CD4-positive, CD25-positive, alpha-beta regulatory T cell (primary cell): ENCODE data around the gene HSPB6. TPM values are rescaled to one million over a fixed set of nuclear protein-coding genes. Genes with fewer than 3 reads are reported as not detected.

Source experiments
- ATAC-seq, 2 donors: fragments of 150-1000 bp; cut with Tn5 transposase; one replicate each; pipeline ENCODE4 v1.10.0; 2021; ENCODE audit warnings: low read depth in 2 of 2, moderate number of reproducible peaks in 2 of 2, moderate library complexity in 1 of 2
- DNase-seq, 3 donors: peaks; one replicate each; pipeline versions ENCODE4 v3.0.0 to v3.0.0-alpha.2; 2012 to 2022; ENCODE audit warnings: mixed read lengths in 1 of 3
- H3K27ac ChIP-seq: one replicate; pipeline ENCODE4 v1.7.0; 2013; ENCODE audit warnings: mild to moderate bottlenecking, low read length; ENCODE audit not compliant: insufficient read depth, poor library complexity, severe bottlenecking
- H3K27me3 ChIP-seq: one replicate; pipeline ENCODE4 v1.7.0; 2013; ENCODE audit warnings: low read length; ENCODE audit not compliant: control insufficient read depth, insufficient read depth
- H3K36me3 ChIP-seq: one replicate; pipeline ENCODE4 v1.7.0; 2013; ENCODE audit warnings: mild to moderate bottlenecking, low read length, moderate library complexity; ENCODE audit not compliant: control insufficient read depth, insufficient read depth
- H3K4me1 ChIP-seq: 2 replicates; pipeline ENCODE4 v1.7.0; 2013; ENCODE audit warnings: mild to moderate bottlenecking, low read length; ENCODE audit not compliant: insufficient read depth, control insufficient read depth, poor library complexity, severe bottlenecking
- H3K4me3 ChIP-seq: one replicate; pipeline ENCODE4 v1.7.0; 2013; ENCODE audit warnings: low read depth, mild to moderate bottlenecking, low read length, moderate library complexity
- H3K9me3 ChIP-seq, 2 experiments: 1 replicate in 1 of 2; 2 replicates in 1 of 2; pipeline ENCODE4 v1.7.0; 2013; ENCODE audit warnings: low read length in 2 of 2, mild to moderate bottlenecking in 1 of 2, moderate library complexity in 1 of 2; ENCODE audit not compliant: control insufficient read depth in 2 of 2
- H3K27ac Mint-ChIP-seq, 3 donors: one replicate each; pipeline ENCODE4 v1.8.0; 2020 to 2022; ENCODE audit warnings: mild to moderate bottlenecking in 3 of 3, mixed read lengths in 3 of 3, moderate library complexity in 2 of 3
- H3K27me3 Mint-ChIP-seq: one replicate; pipeline ENCODE4 v1.8.0; 2022; ENCODE audit warnings: mild to moderate bottlenecking, mixed read lengths
- H3K36me3 Mint-ChIP-seq: one replicate; pipeline ENCODE4 v1.8.0; 2020; ENCODE audit warnings: mixed read lengths
- H3K4me1 Mint-ChIP-seq, 4 donors: one replicate each; pipeline ENCODE4 v1.8.0; 2020 to 2022; ENCODE audit warnings: mixed read lengths in 4 of 4, mild to moderate bottlenecking in 1 of 4
- H3K4me3 Mint-ChIP-seq, 4 donors: one replicate each; pipeline ENCODE4 v1.8.0; 2020 to 2022; ENCODE audit warnings: mild to moderate bottlenecking in 4 of 4, mixed read lengths in 4 of 4, moderate library complexity in 3 of 4
- H3K9me3 Mint-ChIP-seq, 7 donors: one replicate each; pipeline ENCODE4 v1.8.0; 2020 to 2022; ENCODE audit warnings: mixed read lengths in 7 of 7, mild to moderate bottlenecking in 3 of 7, moderate library complexity in 2 of 7
- polyA plus RNA-seq, 4 donors: library from polyadenylated mRNA; unstranded; fragments of 300-500 nt; fragmentation: Illumina TruSeq; gene quantifications; one replicate each; pipeline ENCODE4 v1.2.3, GENCODE V29; 2021
- total RNA-seq: library from RNA; stranded (reverse); gene quantifications from one replicate; pipeline ENCODE4 v1.2.3, GENCODE V29; 2022

HSPB6 gene
- total and polyA plus RNA-seq, 5 donors from 2014 or later, result not detected

GRCh38 chr19:35745328-35746086 is 11.3 kb downstream of the HSPB6 start, which contains the start of the genes PSENEN and U2AF1L4:
PSENEN (plus strand) TSS chr19:35745651; CDS start chr19:35745931, 280 bp downstream.
U2AF1L4 (minus strand) TSS chr19:35745418; CDS start chr19:35745391, 27 bp downstream.
- peak within 1 kb of the TSS; percentile 88 for H3K4me3 ChIP-seq
- peaks cover 5 to 69% (median 35%) of the 10 kb centered on the region in 4 donors for H3K4me1 Mint-ChIP-seq
- H3K4me1 ChIP-seq, result peaks cover 66% of the 10 kb centered on the region
- H3K4me3 Mint-ChIP-seq, result peak within 1 kb of the TSS; percentile 90 to 98 (median 94)
- no peaks in the 10 kb centered on the region for H3K27me3 ChIP-seq
- H3K27ac ChIP-seq, result peak within 1 kb of the TSS; percentile 100
- H3K9me3 ChIP-seq, result no peaks in the 10 kb centered on the region
- DNase-seq (peak; percentile 97 to 100 (median 98)), ATAC-seq (peak; percentile 59)
- peaks cover 12% of the 10 kb centered on the region for H3K27me3 Mint-ChIP-seq
- H3K27ac Mint-ChIP-seq, result peak within 1 kb of the TSS; percentile 99 to 100 (median 100)
- H3K36me3 ChIP-seq, result no peaks in the 10 kb centered on the region
- H3K9me3 Mint-ChIP-seq, result no peaks in the 10 kb centered on the region
- H3K36me3 Mint-ChIP-seq, result peaks cover 9% of the 10 kb centered on the region

- no peaks in the 10 kb centered on the region for H3K27me3 ChIP-seq
- no peaks in the 10 kb centered on the region for H3K9me3 ChIP-seq
- peak; percentile 91 to 97 (median 96) for DNase-seq
- peak overlapping the region; percentile 99 to 100 (median 100) for H3K27ac Mint-ChIP-seq
- peak overlapping the region; percentile 90 to 98 (median 94) for H3K4me3 Mint-ChIP-seq
- peak; percentile 52 to 54 for ATAC-seq
- peaks cover 73% of the 10 kb centered on the region for H3K4me1 ChIP-seq
- H3K36me3 Mint-ChIP-seq, result peaks cover 9% of the 10 kb centered on the region
- peaks cover 12% of the 10 kb centered on the region for H3K27me3 Mint-ChIP-seq
- H3K36me3 ChIP-seq, result no peaks in the 10 kb centered on the region
- peak overlapping the region; percentile 88 for H3K4me3 ChIP-seq
- no peaks in the 10 kb centered on the region for H3K9me3 Mint-ChIP-seq
- H3K27ac ChIP-seq, result peak overlapping the region; percentile 100
- H3K4me1 Mint-ChIP-seq, result peaks cover 5 to 69% (median 37%) of the 10 kb centered on the region in 4 donors
These were observed 12.2 kb downstream of the HSPB6 start for GRCh38 chr19:35744430-35745327.

- peaks cover under 1% of the 10 kb centered on the region for H3K36me3 ChIP-seq
- peaks cover 12% of the 10 kb centered on the region for H3K27me3 Mint-ChIP-seq
- DNase-seq, result no peak
- peak overlapping the region; percentile 100 for H3K27ac ChIP-seq
- peak overlapping the region; percentile 100 for H3K27ac Mint-ChIP-seq
- H3K4me1 ChIP-seq, result peaks cover 74% of the 10 kb centered on the region
- H3K4me3 ChIP-seq, result peak overlapping the region; percentile 88
- H3K9me3 Mint-ChIP-seq, result no peaks in the 10 kb centered on the region
- no peak for ATAC-seq
- H3K4me1 Mint-ChIP-seq, result peaks cover 5 to 69% (median 41%) of the 10 kb centered on the region in 4 donors
- peak overlapping the region; percentile 90 to 98 (median 94) for H3K4me3 Mint-ChIP-seq
- H3K36me3 Mint-ChIP-seq, result peaks cover 9% of the 10 kb centered on the region
- H3K9me3 ChIP-seq, result no peaks in the 10 kb centered on the region
- no peaks in the 10 kb centered on the region for H3K27me3 ChIP-seq
These were observed 13.0 kb downstream of the HSPB6 start for GRCh38 chr19:35743640-35744429.

GRCh38 chr19:35742121-35742724 is 14.6 kb downstream of the HSPB6 start, which contains the start of gene IGFLR1:
IGFLR1 (minus strand) TSS chr19:35742452; CDS start chr19:35741180, 1,272 bp downstream.
- no peaks in the 10 kb centered on the region for H3K9me3 ChIP-seq
- peak within 1 kb of the TSS; percentile 90 for H3K4me3 ChIP-seq
- Mint-ChIP-seq H3K4me1 (peaks cover 0 to 69% (median 38%) of the 10 kb centered on the region in 4 donors), H3K27me3 (peaks cover 12% of the 10 kb centered on the region), H3K36me3 (peaks cover 8% of the 10 kb centered on the region), H3K9me3 (no peaks in the 10 kb centered on the region), H3K27ac (peak within 1 kb of the TSS; percentile 99 to 100 (median 100)), H3K4me3 (peak within 1 kb of the TSS; percentile 91 to 100 (median 94))
- ATAC-seq, result no peak
- peak; percentile 46 to 87 (median 72) for DNase-seq
- no peaks in the 10 kb centered on the region for H3K27me3 ChIP-seq
- peak within 1 kb of the TSS; percentile 100 for H3K27ac ChIP-seq
- peaks cover 13% of the 10 kb centered on the region for H3K36me3 ChIP-seq
- H3K4me1 ChIP-seq, result peaks cover 75% of the 10 kb centered on the region

GRCh38 chr19:35741203-35741515 is 15.7 kb downstream of the HSPB6 start:
- ATAC-seq (no peak), DNase-seq (no peak)
- peaks cover 0 to 72% (median 40%) of the 10 kb centered on the region in 4 donors for H3K4me1 Mint-ChIP-seq
- H3K4me3 Mint-ChIP-seq, result peak overlapping the region; percentile 91 to 100 (median 96)
- no peaks in the 10 kb centered on the region for H3K9me3 Mint-ChIP-seq
- peak overlapping the region; percentile 100 for H3K27ac ChIP-seq
- peaks cover 24% of the 10 kb centered on the region for H3K36me3 ChIP-seq
- H3K36me3 Mint-ChIP-seq, result peaks cover 8% of the 10 kb centered on the region
- H3K27me3 Mint-ChIP-seq, result peaks cover 12% of the 10 kb centered on the region
- peaks cover 77% of the 10 kb centered on the region for H3K4me1 ChIP-seq
- no peaks in the 10 kb centered on the region for H3K9me3 ChIP-seq
- peak overlapping the region; percentile 90 for H3K4me3 ChIP-seq
- peak overlapping the region; percentile 94 to 100 (median 97) for H3K27ac Mint-ChIP-seq
- H3K27me3 ChIP-seq, result no peaks in the 10 kb centered on the region

GRCh38 chr19:35740423-35741202 is 16.2 kb downstream of the HSPB6 start:
- H3K4me1 ChIP-seq, result peaks cover 72% of the 10 kb centered on the region
- no peaks in the 10 kb centered on the region for H3K9me3 ChIP-seq
- H3K4me3 ChIP-seq, result peak overlapping the region; percentile 90
- peak overlapping the region; percentile 100 for H3K27ac ChIP-seq
- Mint-ChIP-seq H3K27me3 (peaks cover 11% of the 10 kb centered on the region), H3K9me3 (no peaks in the 10 kb centered on the region), H3K4me3 (peak overlapping the region; percentile 91 to 98 (median 96)), H3K4me1 (peaks cover 0 to 70% (median 35%) of the 10 kb centered on the region in 4 donors), H3K36me3 (peaks cover 10% of the 10 kb centered on the region), H3K27ac (peak overlapping the region; percentile 94 to 100 (median 97))
- peaks cover 26% of the 10 kb centered on the region for H3K36me3 ChIP-seq
- ATAC-seq (peak; percentile 63 to 68), DNase-seq (peak; percentile 92 to 96 (median 95))
- no peaks in the 10 kb centered on the region for H3K27me3 ChIP-seq
